Mesothelial cell of epicardium (in vitro differentiated cells): ENCODE data around the gene PPP1R9A. TPM values are rescaled to one million over a fixed set of nuclear protein-coding genes. Genes with fewer than 3 reads are reported as not detected.

Source experiments
- DNase-seq, 2 experiments: peaks; one replicate each; pipeline ENCODE4 v3.0.0; 2021; ENCODE audit warnings: low spot score in 2 of 2; ENCODE audit not compliant: unreplicated experiment in 2 of 2
- H3K27ac Mint-ChIP-seq: 2 replicates; pipeline ENCODE4 v1.8.0; 2021; ENCODE audit warnings: mixed read lengths
- H3K27me3 Mint-ChIP-seq: 2 replicates; pipeline ENCODE4 v1.8.0; 2021; ENCODE audit warnings: low read depth, mixed read lengths
- H3K36me3 Mint-ChIP-seq: 2 replicates; pipeline ENCODE4 v1.8.0; 2021; ENCODE audit warnings: mixed read lengths
- H3K4me1 Mint-ChIP-seq: 2 replicates; pipeline ENCODE4 v1.8.0; 2021; ENCODE audit warnings: mixed read lengths
- H3K4me3 Mint-ChIP-seq: 2 replicates; pipeline ENCODE4 v1.8.0; 2021; ENCODE audit warnings: mild to moderate bottlenecking, moderate library complexity, mixed read lengths
- H3K9me3 Mint-ChIP-seq: 2 replicates; pipeline ENCODE4 v1.8.0; 2021; ENCODE audit warnings: mixed read lengths
- total RNA-seq: library from RNA; stranded (reverse); gene quantifications from 3 replicates; pipeline ENCODE4 v1.2.1, GENCODE V29; 2021
- TF ChIP-seq, protein P1 (sequence below): fragments of 200-600 bp; sonication (generic); IDR thresholded peaks from one replicate; pipeline ENCODE4 v1.5.0; 2021; ENCODE audit warnings: antibody characterized with exemption; ENCODE audit not compliant: unreplicated experiment

The PPP1R9A gene
- total RNA-seq, 1 donor from 2014 or later, result 39.3 TPM

DNA sequence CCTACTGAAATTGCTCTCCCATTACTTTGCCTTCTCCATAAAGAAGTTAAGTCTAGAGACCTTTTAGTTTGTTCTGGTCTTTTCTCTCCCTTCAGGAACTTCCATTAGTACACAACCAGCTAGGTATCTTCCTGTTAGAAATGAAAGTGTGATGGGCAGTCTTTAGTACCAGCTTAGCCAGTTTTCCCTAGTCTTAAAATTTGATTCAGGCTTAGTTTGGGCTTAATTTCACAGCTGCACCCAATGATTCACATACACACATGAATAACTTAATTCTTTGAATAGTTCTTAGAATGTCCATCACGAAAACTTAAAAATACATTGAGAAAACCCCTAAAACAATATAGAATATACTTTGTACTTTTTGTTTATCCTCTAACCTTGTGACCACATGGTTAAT, 2.4 kb upstream of the PPP1R9A start:
- Mint-ChIP-seq H3K27ac (no peak overlapping the region), H3K4me1 (peaks cover 17% of the 10 kb centered on the region)
- TF ChIP-seq, protein P1, sequence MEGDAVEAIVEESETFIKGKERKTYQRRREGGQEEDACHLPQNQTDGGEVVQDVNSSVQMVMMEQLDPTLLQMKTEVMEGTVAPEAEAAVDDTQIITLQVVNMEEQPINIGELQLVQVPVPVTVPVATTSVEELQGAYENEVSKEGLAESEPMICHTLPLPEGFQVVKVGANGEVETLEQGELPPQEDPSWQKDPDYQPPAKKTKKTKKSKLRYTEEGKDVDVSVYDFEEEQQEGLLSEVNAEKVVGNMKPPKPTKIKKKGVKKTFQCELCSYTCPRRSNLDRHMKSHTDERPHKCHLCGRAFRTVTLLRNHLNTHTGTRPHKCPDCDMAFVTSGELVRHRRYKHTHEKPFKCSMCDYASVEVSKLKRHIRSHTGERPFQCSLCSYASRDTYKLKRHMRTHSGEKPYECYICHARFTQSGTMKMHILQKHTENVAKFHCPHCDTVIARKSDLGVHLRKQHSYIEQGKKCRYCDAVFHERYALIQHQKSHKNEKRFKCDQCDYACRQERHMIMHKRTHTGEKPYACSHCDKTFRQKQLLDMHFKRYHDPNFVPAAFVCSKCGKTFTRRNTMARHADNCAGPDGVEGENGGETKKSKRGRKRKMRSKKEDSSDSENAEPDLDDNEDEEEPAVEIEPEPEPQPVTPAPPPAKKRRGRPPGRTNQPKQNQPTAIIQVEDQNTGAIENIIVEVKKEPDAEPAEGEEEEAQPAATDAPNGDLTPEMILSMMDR, result no peak

DNA sequence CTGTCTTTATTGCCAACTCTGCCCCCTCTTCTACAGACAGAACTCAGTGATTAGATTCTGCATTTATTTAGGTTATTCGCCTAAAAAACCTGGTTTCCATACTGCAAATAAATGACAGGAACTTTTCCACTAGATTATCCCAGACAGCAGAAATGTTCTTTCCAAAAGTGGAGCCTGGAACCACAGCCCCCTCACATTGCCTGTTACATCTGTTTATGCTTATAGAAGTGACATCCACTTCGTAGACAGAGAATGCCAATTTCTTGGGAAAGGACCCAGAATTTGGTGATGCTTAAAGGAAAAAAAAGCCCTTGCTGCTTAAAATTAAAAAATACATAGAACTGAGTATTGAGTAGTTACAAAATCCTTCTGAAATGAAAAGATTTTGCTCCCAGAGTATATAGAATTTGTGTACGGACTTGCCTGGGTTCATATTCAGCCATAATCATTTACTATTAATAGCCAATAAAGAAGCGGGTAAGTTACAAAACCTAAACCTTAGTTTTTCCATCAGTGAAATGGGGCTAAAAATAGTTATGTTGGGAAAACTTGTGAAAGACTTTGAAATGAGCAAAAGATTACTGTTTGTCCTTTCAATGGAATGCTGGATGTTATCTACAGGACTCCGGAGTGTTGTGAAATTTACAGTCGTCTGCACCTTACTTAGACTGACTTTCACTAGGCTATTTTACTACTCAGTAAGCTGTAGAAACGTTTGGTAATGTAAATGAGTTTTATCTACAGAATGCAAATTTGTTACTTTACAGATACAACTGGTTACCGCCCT, 1.1 kb upstream of the PPP1R9A start:
- no peak for DNase-seq
- H3K36me3 Mint-ChIP-seq, result peaks cover 5% of the 10 kb centered on the region
- no peaks in the 10 kb centered on the region for H3K27me3 Mint-ChIP-seq
- peaks cover 27% of the 10 kb centered on the region for H3K4me1 Mint-ChIP-seq
- H3K9me3 Mint-ChIP-seq, result no peaks in the 10 kb centered on the region
- H3K4me3 Mint-ChIP-seq, result no peak overlapping the region
- peak overlapping the region; percentile 25 for H3K27ac Mint-ChIP-seq
- TF ChIP-seq, protein P1, result no peak

More for the DNA sequence above, 2.4 kb upstream of the PPP1R9A start:
- DNase-seq, result no peak
- Mint-ChIP-seq H3K27me3 (no peaks in the 10 kb centered on the region), H3K36me3 (peaks cover under 1% of the 10 kb centered on the region), H3K9me3 (no peaks in the 10 kb centered on the region), H3K4me3 (no peak overlapping the region)

DNA sequence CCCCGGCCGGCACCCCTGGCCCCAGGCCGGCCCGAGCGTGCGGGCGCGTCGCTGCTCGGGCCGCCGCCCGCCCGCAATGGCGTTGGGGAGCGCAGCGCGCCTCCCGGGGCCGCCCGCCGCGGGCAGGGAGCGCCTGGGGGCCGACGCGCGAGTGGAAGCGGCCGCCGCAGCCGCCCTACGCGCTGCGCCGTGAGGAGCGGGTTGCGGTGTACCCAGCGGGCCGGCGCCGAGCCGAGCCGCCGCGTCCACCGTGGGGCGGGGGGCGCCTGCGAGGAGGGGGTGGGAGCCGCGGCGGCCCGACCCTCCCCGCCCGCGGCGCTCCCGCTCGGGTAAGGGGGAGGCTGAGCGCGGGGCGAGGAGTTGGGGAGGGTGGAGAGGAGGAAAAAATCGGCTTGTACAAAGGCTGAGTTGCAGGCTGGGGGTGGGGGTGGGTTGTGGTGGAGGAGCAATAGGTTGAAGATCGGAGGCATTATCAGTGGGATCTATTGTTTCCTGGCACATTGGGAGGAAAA, 473 bp downstream of the PPP1R9A start:
- H3K4me1 Mint-ChIP-seq, result peaks cover 40% of the 10 kb centered on the region
- no peaks in the 10 kb centered on the region for H3K9me3 Mint-ChIP-seq
- peak overlapping the region; percentile 96 for H3K27ac Mint-ChIP-seq
- H3K4me3 Mint-ChIP-seq, result peak overlapping the region; percentile 92
- TF ChIP-seq, protein P1, result no peak
- H3K27me3 Mint-ChIP-seq, result no peaks in the 10 kb centered on the region
- H3K36me3 Mint-ChIP-seq, result peaks cover 5% of the 10 kb centered on the region
- DNase-seq, result peak; percentile 46 to 59

DNA sequence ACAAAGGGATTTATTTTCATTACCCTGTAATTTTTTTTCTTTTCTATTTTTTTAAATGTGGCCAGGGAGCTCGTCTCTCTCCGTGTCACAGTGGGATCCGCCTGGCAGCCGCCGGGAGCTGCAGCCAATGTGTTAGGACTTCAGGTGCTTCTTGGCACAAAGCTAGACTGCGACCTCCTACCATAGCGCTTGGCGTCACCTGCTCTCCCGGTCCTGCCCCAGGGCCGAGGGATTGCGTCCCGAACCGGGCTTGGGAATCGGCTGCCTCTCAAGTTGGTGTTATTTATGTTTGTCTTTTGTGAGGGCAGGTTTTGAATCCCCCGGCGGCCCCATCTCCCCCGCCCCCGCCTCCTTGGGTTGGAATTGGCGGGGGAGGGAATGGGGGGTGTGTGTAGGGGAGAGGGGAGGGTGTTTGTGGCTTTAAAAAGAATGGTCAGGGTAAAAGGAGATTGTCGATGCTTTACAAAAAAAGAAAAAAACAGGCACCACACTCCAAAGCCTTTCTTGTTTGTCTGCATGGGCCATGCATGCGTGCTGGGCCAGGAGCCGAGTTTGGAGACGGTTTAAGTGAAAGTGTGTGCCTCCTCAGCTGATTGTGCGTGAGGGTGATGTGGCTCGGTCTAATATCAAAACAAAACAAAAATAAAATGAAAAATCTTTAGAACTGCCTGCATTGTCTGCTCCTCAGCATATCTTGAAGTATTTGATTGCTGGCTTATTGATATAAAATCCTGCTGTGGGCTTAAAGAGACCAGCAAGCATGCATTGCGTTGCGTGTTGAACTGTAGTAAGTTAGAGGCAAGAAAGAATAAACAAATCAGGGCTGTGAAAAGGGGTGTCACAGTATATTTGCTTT, 1.2 kb downstream of the PPP1R9A start:
- H3K4me1 Mint-ChIP-seq, result peaks cover 45% of the 10 kb centered on the region
- no peaks in the 10 kb centered on the region for H3K9me3 Mint-ChIP-seq
- H3K27me3 Mint-ChIP-seq, result no peaks in the 10 kb centered on the region
- DNase-seq, result peak; percentile 25 to 68
- TF ChIP-seq, protein P1, result no peak
- H3K36me3 Mint-ChIP-seq, result peaks cover 5% of the 10 kb centered on the region
- peak overlapping the region; percentile 96 for H3K27ac Mint-ChIP-seq
- H3K4me3 Mint-ChIP-seq, result peak overlapping the region; percentile 92

DNA sequence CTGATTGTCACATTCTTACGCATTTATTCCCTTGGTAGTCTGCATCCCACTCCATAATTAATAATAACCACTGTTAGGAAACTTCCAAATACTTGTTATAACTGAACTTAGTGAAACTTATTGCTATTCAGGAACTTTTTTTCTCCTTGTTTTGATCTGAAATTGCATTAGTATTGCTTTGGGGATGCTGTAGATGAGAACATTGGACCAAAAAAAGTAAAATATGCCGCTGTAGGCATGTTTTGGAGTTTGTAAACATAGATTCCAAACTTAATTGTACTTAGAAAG, 1.7 kb downstream of the PPP1R9A start:
- Mint-ChIP-seq H3K4me3 (peak overlapping the region; percentile 92), H3K9me3 (no peaks in the 10 kb centered on the region), H3K36me3 (peaks cover 5% of the 10 kb centered on the region), H3K27ac (peak overlapping the region; percentile 96), H3K27me3 (no peaks in the 10 kb centered on the region), H3K4me1 (peaks cover 47% of the 10 kb centered on the region)
- DNase-seq, result no peak
- TF ChIP-seq, protein P1, result no peak
